ENCODE results near the gene BHLHE40.

The BHLHE40 gene

GRCh38 chr3:4979428-4980228, at the start of gene BHLHE40:
BHLHE40 (plus strand) TSS chr3:4979437; CDS start chr3:4979719, 282 bp downstream.
- TF ChIP-seq CTCF (IDR thresholded peaks at IDR 0.05), result no peak
- no peak for DNase-seq (ENCODE audit: low spot score)

GRCh38 chr3:4930501-4930900, 48.7 kb upstream of the BHLHE40 start:
- TF ChIP-seq CTCF (IDR thresholded peaks at IDR 0.05), result no peak
- Histone ChIP-seq H3K27ac (no peak overlapping the region), H3K4me3 (no peak overlapping the region)
- no peak for DNase-seq (ENCODE audit: low spot score)

More at GRCh38 chr3:4979428-4980228, at the start of gene BHLHE40:
- Histone ChIP-seq H3K27ac (peak within 1 kb of the TSS; percentile 88 to 93), H3K4me3 (peak within 1 kb of the TSS; percentile 93)

GRCh38 chr3:4934050-4934449, 45.2 kb upstream of the BHLHE40 start:
- no peak overlapping the region for H3K4me3 ChIP-seq
- TF ChIP-seq CTCF (IDR thresholded peaks at IDR 0.05), result no peak
- no peak for DNase-seq (ENCODE audit: low spot score)
- H3K27ac ChIP-seq, result no peak overlapping the region

- DNase-seq (ENCODE audit: low spot score), result no peak
- no peak overlapping the region for H3K4me3 ChIP-seq
- no peak overlapping the region for H3K27ac ChIP-seq
- no peak for TF ChIP-seq CTCF (IDR thresholded peaks at IDR 0.05)
Measured at GRCh38 chr3:4935347-4935746, 43.9 kb upstream of the BHLHE40 start.

- no peak for TF ChIP-seq CTCF (IDR thresholded peaks at IDR 0.05)
- Histone ChIP-seq H3K4me3 (no peak overlapping the region), H3K27ac (no peak overlapping the region)
- DNase-seq (ENCODE audit: low spot score), result no peak
Measured at GRCh38 chr3:4936982-4937614, 42.1 kb upstream of the BHLHE40 start.

- H3K4me3 ChIP-seq, result no peak overlapping the region
- no peak for DNase-seq (ENCODE audit: low spot score)
- no peak for TF ChIP-seq CTCF (IDR thresholded peaks at IDR 0.05)
- no peak overlapping the region for H3K27ac ChIP-seq
Measured at GRCh38 chr3:4938281-4938982, 40.8 kb upstream of the BHLHE40 start.

Data from coronary artery (tissue), 2 donors.